ENCODE measurements around the gene PA2G4. TPM values are rescaled to one million over a fixed set of nuclear protein-coding genes. Genes with fewer than 3 reads are reported as not detected.

Gene PA2G4
- total RNA-seq, 1 experiment from 2014 or later, result 175 TPM

DNA sequence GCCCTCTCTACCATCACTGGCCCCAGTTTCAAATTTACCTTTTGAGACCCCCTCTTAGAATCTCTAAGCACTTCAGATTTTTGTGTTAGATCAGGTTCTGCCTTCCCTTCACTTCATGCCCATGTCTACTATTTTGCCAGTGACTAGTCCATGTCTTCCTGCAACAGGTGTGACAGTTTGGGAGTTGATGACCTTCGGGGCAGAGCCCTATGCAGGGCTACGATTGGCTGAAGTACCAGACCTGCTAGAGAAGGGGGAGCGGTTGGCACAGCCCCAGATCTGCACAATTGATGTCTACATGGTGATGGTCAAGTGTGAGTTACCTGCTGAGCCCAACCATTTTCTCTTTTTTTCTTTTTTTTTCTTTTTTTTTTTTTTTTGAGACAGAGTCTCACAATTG, 5.8 kb upstream of the PA2G4 start:
- BruUV-seq (replicated peaks), result no TSS peak
- Histone ChIP-seq H3K36me3 (ENCODE audit: control insufficient read depth, insufficient read depth, low read length) (no peaks in the 10 kb centered on the region), H3K9me3 (ENCODE audit: control insufficient read depth, insufficient read depth, low read depth, low read length) (no peaks in the 10 kb centered on the region), H3K27ac (ENCODE audit: low read length) (no peak overlapping the region), H3K4me3 (ENCODE audit: low read depth in 2 of 2, low read length in 2 of 2) (no peak overlapping the region), H3K4me1 (ENCODE audit: control insufficient read depth, insufficient read depth, low read length) (peaks cover 7% of the 10 kb centered on the region), H3K27me3 (ENCODE audit: control insufficient read depth, insufficient read depth, low read length) (no peaks in the 10 kb centered on the region; the same call in 1 of the 2 replicates)
- ChIA-PET POLR2A (interaction anchor here (0.7 kb wide), 1 partner anchor 17 kb away, joined by 6 read pairs; no protein-coding TSS in a partner anchor), CTCF (interaction anchor here (0.7 kb wide), 1 partner anchor 102 kb away, joined by 3 read pairs; no protein-coding TSS in a partner anchor)
- TF ChIP-seq REST (IDR thresholded peaks at IDR 0.05; ENCODE audit: insufficient read depth in 1 of 2, low read depth in 2 of 2, low read length in 1 of 2) (no peak), TCF7L2 (IDR thresholded peaks at IDR 0.05; ENCODE audit: low read depth, low read length) (no peak), POLR2AphosphoS5 (IDR thresholded peaks at IDR 0.05; ENCODE audit: low read depth, low read length) (no peak), SIN3A (IDR thresholded peaks at IDR 0.05; ENCODE audit: borderline replicate concordance, insufficient read depth, low read depth, low read length) (no peak), CTCF (IDR thresholded peaks at IDR 0.05) (no peak)
- ATAC-seq (no peak), DNase-seq (ENCODE audit: low read depth, low spot score) (no peak)
- intact Hi-C loops (cut with micrococcal nuclease; ENCODE audit: unreplicated experiment), result no loop called here
- in situ Hi-C loops (cut with HindIII; ENCODE audit: low pct_unique_long_range_greater_than_20kb, low sequenced_read_pairs), result no loop called here

DNA sequence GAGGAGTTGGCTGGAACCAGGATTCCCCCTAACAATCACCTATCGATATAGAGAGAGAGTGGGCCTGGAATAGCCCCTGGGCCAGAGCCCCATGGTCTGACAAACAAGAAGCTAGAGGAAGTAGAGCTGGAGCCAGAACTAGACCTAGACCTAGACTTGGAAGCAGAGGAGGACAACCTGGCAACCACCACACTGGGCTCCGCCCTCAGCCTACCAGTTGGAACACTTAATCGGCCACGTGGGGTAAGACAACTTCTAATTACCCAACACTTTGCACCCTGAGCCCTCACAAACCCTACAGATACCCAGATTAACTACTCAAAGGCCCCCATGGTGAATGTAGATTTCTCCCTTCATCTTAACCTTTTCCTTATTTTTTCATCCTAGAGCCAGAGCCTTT, 4.6 kb upstream of the PA2G4 start:
- in situ Hi-C loops (cut with HindIII; ENCODE audit: low pct_unique_long_range_greater_than_20kb, low sequenced_read_pairs) (no loop called here), intact Hi-C loops (cut with micrococcal nuclease; ENCODE audit: unreplicated experiment) (no loop called here)
- Histone ChIP-seq H3K27ac (ENCODE audit: low read length) (no peak overlapping the region), H3K9me3 (ENCODE audit: control insufficient read depth, insufficient read depth, low read depth, low read length) (no peaks in the 10 kb centered on the region), H3K4me3 (ENCODE audit: low read depth in 2 of 2, low read length in 2 of 2) (no peak overlapping the region), H3K4me1 (ENCODE audit: control insufficient read depth, insufficient read depth, low read length) (peaks cover 8% of the 10 kb centered on the region), H3K27me3 (ENCODE audit: control insufficient read depth, insufficient read depth, low read length) (no peaks in the 10 kb centered on the region; the same call in 1 of the 2 replicates), H3K36me3 (ENCODE audit: control insufficient read depth, insufficient read depth, low read length) (no peaks in the 10 kb centered on the region; the same call in 1 of the 2 replicates)
- no TSS peak for BruUV-seq (replicated peaks)
- CTCF ChIA-PET, result no interaction called here
- TF ChIP-seq CTCF (IDR thresholded peaks at IDR 0.05) (no peak), TCF7L2 (IDR thresholded peaks at IDR 0.05; ENCODE audit: low read depth, low read length) (no peak), POLR2AphosphoS5 (IDR thresholded peaks at IDR 0.05; ENCODE audit: low read depth, low read length) (no peak), REST (IDR thresholded peaks at IDR 0.05; ENCODE audit: insufficient read depth in 1 of 2, low read depth in 2 of 2, low read length in 1 of 2) (no peak), SIN3A (IDR thresholded peaks at IDR 0.05; ENCODE audit: borderline replicate concordance, insufficient read depth, low read depth, low read length) (no peak)
- POLR2A ChIA-PET, result no interaction called here
- ATAC-seq (no peak), DNase-seq (ENCODE audit: low read depth, low spot score) (no peak)
